WTC11 (cell line): Measurements from ENCODE around the gene SOAT2. TPM values are rescaled to one million over a fixed set of nuclear protein-coding genes. Genes with fewer than 3 reads are reported as not detected.

Source experiments
- ATAC-seq: fragments of 200-7000 bp; cut with Tn5 transposase; 2 replicates; pipeline ENCODE4 v1.10.0; 2021; ENCODE audit warnings: mild to moderate bottlenecking, moderate library complexity
- CTCF ChIA-PET: fragments of 300-600 bp; sonication (Branson Sonifier 250); formaldehyde crosslinking; loops from one replicate; lab custom pipeline; 2021; ENCODE audit warnings: antibody characterized with exemption; lab: Charles Lee
- POLR2A ChIA-PET: fragments of 350-600 bp; sonication (Branson Sonifier 250); formaldehyde crosslinking; loops from one replicate; lab custom pipeline; 2021; ENCODE audit warnings: antibody characterized with exemption; lab: Charles Lee
- DNase-seq: peaks from one replicate; pipeline ENCODE4 v3.0.0; 2021; ENCODE audit warnings: low spot score
- H3K27ac Mint-ChIP-seq: 2 replicates; pipeline ENCODE4 v1.8.0; 2021; ENCODE audit warnings: mixed read lengths
- H3K27me3 Mint-ChIP-seq: 2 replicates; pipeline ENCODE4 v1.8.0; 2021; ENCODE audit warnings: low read depth, mild to moderate bottlenecking, moderate library complexity, mixed read lengths
- H3K36me3 Mint-ChIP-seq: 2 replicates; pipeline ENCODE4 v1.8.0; 2021; ENCODE audit warnings: mixed read lengths
- H3K4me1 Mint-ChIP-seq: 2 replicates; pipeline ENCODE4 v1.8.0; 2022; ENCODE audit warnings: mixed read lengths
- H3K4me3 Mint-ChIP-seq: 2 replicates; pipeline ENCODE4 v1.8.0; 2021; ENCODE audit warnings: mild to moderate bottlenecking, moderate library complexity, mixed read lengths
- H3K9me3 Mint-ChIP-seq: 2 replicates; pipeline ENCODE4 v1.8.0; 2021; ENCODE audit warnings: mixed read lengths
- AR ChIP-seq: fragments of 250-450 bp; sonication (Bioruptor Pico); IDR thresholded peaks from 2 replicates; pipeline ENCODE4 v1.9.0; 2021; ENCODE audit warnings: mild to moderate bottlenecking
- EMX1 ChIP-seq: fragments of 250-450 bp; sonication (Bioruptor Pico); IDR thresholded peaks from 2 replicates; pipeline ENCODE4 v1.8.0; 2021; ENCODE audit warnings: mild to moderate bottlenecking
- ESRRA ChIP-seq: sonication (generic); formaldehyde crosslinking; IDR thresholded peaks from 2 replicates; pipeline ENCODE4 v1.8.1; 2022; ENCODE audit warnings: mild to moderate bottlenecking, missing genetic modification reagents, borderline replicate concordance
- ETV6 ChIP-seq: sonication (generic); formaldehyde crosslinking; IDR thresholded peaks from 2 replicates; pipeline ENCODE4 v1.8.1; 2022; ENCODE audit warnings: mild to moderate bottlenecking, missing genetic modification reagents
- FOXK1 ChIP-seq: sonication (generic); formaldehyde crosslinking; IDR thresholded peaks from 2 replicates; pipeline ENCODE4 v1.8.0; 2022; ENCODE audit warnings: mild to moderate bottlenecking, moderate library complexity, missing genetic modification reagents
- FOXP1 ChIP-seq: sonication (generic); formaldehyde crosslinking; IDR thresholded peaks from 2 replicates; pipeline ENCODE4 v1.8.0; 2022; ENCODE audit warnings: missing genetic modification reagents, mild to moderate bottlenecking, moderate library complexity, borderline replicate concordance
- GABPB1 ChIP-seq: sonication (generic); formaldehyde crosslinking; IDR thresholded peaks from 2 replicates; pipeline ENCODE4 v1.8.1; 2023; ENCODE audit warnings: mild to moderate bottlenecking, missing genetic modification reagents
- GRHL2 ChIP-seq: fragments of 250-450 bp; sonication (Bioruptor Pico); IDR thresholded peaks from 2 replicates; pipeline ENCODE4 v1.8.0; 2022; ENCODE audit warnings: mild to moderate bottlenecking, moderate library complexity; ENCODE audit not compliant: insufficient replicate concordance, severe bottlenecking
- IRF2 ChIP-seq: sonication (generic); formaldehyde crosslinking; IDR thresholded peaks from 2 replicates; pipeline ENCODE4 v1.8.0; 2022; ENCODE audit warnings: low read depth, missing genetic modification reagents, borderline replicate concordance
- NFYB ChIP-seq: sonication (generic); formaldehyde crosslinking; conservative IDR thresholded peaks from 2 replicates; pipeline ENCODE4 v1.8.0; 2022; ENCODE audit warnings: low read depth, missing genetic modification reagents
- NR2C2 ChIP-seq: sonication (generic); formaldehyde crosslinking; IDR thresholded peaks from 2 replicates; pipeline ENCODE4 v1.8.0; 2022; ENCODE audit warnings: mild to moderate bottlenecking, missing genetic modification reagents
- PREB ChIP-seq: sonication (generic); formaldehyde crosslinking; IDR thresholded peaks from 2 replicates; pipeline ENCODE4 v1.8.1; 2022; ENCODE audit warnings: mild to moderate bottlenecking, missing genetic modification reagents, moderate library complexity, borderline replicate concordance
- SMAD3 ChIP-seq: sonication (generic); formaldehyde crosslinking; IDR thresholded peaks from 2 replicates; pipeline ENCODE4 v1.8.0; 2022; ENCODE audit warnings: missing genetic modification reagents, mild to moderate bottlenecking, borderline replicate concordance
- SMAD4 ChIP-seq: sonication (generic); formaldehyde crosslinking; IDR thresholded peaks from 2 replicates; pipeline ENCODE4 v1.8.0; 2022; ENCODE audit warnings: mild to moderate bottlenecking, missing genetic modification reagents
- SP1 ChIP-seq: sonication (generic); formaldehyde crosslinking; conservative IDR thresholded peaks from 2 replicates; pipeline ENCODE4 v1.8.1; 2022; ENCODE audit warnings: missing genetic modification reagents
- USF2 ChIP-seq: sonication (generic); formaldehyde crosslinking; IDR thresholded peaks from 2 replicates; pipeline ENCODE4 v1.8.1; 2023; ENCODE audit warnings: mild to moderate bottlenecking, missing genetic modification reagents, moderate library complexity
- ZNF138 ChIP-seq: sonication (generic); formaldehyde crosslinking; conservative IDR thresholded peaks from 2 replicates; pipeline ENCODE4 v1.8.1; 2022; ENCODE audit warnings: mild to moderate bottlenecking, moderate library complexity, missing genetic modification reagents
- ZNF232 ChIP-seq: sonication (generic); formaldehyde crosslinking; IDR thresholded peaks from 2 replicates; pipeline ENCODE4 v1.8.0; 2022; ENCODE audit warnings: mild to moderate bottlenecking, missing genetic modification reagents
- total RNA-seq: library from RNA; stranded (reverse); gene quantifications from 3 replicates; pipeline ENCODE4 v1.2.3, GENCODE V29; 2021
- TF ChIP-seq, protein P1 (sequence below): sonication (generic); formaldehyde crosslinking; IDR thresholded peaks from 2 replicates; pipeline ENCODE4 v1.8.1; 2022; ENCODE audit warnings: low read depth, mild to moderate bottlenecking, moderate library complexity, missing genetic modification reagents, borderline replicate concordance
- TF ChIP-seq, protein P2 (sequence below): sonication (generic); formaldehyde crosslinking; IDR thresholded peaks from 2 replicates; pipeline ENCODE4 v1.8.0; 2023; ENCODE audit warnings: mild to moderate bottlenecking, missing genetic modification reagents
- TF ChIP-seq, protein P3 (sequence below): fragments of 250-450 bp; sonication (Bioruptor Pico); IDR thresholded peaks from 2 replicates; pipeline ENCODE4 v1.9.0; 2021; ENCODE audit warnings: moderate library complexity, mild to moderate bottlenecking, inconsistent platforms, borderline replicate concordance
- TF ChIP-seq, protein P4 (sequence below): sonication (generic); formaldehyde crosslinking; IDR thresholded peaks from 2 replicates; pipeline ENCODE4 v1.8.1; 2022; ENCODE audit warnings: mild to moderate bottlenecking, moderate library complexity, missing genetic modification reagents

SOAT2 gene
- total RNA-seq, 1 experiment from 2014 or later: not detected

- TF ChIP-seq USF2 (CRISPR knock-in tag) (peak; percentile 59), IRF2 (CRISPR knock-in tag) (no peak)
- TF ChIP-seq, protein P1, sequence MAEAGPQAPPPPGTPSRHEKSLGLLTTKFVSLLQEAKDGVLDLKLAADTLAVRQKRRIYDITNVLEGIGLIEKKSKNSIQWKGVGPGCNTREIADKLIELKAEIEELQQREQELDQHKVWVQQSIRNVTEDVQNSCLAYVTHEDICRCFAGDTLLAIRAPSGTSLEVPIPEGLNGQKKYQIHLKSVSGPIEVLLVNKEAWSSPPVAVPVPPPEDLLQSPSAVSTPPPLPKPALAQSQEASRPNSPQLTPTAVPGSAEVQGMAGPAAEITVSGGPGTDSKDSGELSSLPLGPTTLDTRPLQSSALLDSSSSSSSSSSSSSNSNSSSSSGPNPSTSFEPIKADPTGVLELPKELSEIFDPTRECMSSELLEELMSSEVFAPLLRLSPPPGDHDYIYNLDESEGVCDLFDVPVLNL (CRISPR knock-in tag): no peak
Measured at GRCh38 chr12:53078425-53079225, 24.7 kb upstream of the SOAT2 start (continued).

DNA sequence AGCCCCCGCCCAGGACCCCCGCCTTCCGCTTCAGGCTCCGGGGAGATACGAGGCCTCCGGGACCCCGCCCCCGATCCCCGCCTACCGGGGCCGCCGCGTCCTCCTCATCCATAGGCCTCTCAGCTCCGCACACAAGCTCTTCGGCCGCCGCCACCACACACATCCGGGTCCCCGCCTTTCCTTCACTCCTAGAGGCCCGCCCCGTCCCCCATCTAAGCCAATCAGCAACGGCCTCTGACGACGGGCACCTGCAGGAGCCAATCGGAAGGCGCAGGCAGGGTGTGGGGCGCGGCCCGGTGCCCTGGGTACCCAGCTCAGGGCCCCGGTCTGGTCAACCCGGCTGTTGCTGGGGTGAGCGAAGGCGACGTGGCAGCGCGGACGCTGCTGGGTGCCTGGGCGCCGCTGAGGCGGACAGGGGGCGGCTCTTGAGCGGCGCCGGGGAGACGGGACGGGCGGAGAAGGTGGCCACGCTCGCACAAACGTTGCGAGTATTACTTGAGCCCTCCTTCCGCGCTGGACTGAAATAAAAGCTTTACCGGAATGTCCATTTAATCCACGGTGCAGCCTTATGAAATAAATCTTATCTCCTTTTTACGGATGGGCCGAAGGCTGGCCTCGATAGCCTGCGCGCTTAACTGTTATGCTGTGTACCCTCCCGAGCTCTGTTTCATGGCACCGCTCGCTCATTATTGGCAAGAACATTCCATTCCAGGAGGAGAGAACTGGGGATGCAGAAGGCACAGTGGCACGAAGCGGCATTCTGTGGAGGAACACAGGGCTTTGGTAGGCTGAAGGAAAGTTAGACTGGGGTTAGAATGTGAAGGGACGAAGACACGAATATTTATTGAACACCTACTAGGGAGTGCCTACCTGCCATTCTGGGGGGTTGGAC is 23.8 kb upstream of the SOAT2 start, which contains the start of gene SPRYD3:
Gene SPRYD3, minus strand, starts transcription at position 165 of the 892 bp plus-strand sequence. Its CDS starts 57 bp downstream, at position 108.
- peak within 1 kb of the TSS; percentile 95 for H3K27ac Mint-ChIP-seq
- H3K36me3 Mint-ChIP-seq: peaks cover 5% of the 10 kb centered on the region; the same call in 1 of the 2 replicates
- peak; percentile 98 for DNase-seq
- ATAC-seq: peak; percentile 95
- H3K4me1 Mint-ChIP-seq: peaks cover 13% of the 10 kb centered on the region
- peak within 1 kb of the TSS; percentile 85 for H3K4me3 Mint-ChIP-seq
- H3K27me3 Mint-ChIP-seq: peaks cover 43% of the 10 kb centered on the region
- no peaks in the 10 kb centered on the region for H3K9me3 Mint-ChIP-seq
- ChIA-PET POLR2A (interaction anchor here (0.6 to 1.9 kb wide), 14 partner anchors 9 to 137 kb away, joined by 3 to 5 read pairs (median 3); partner anchors contain the start of genes CSAD, EIF4B, IGFBP6 and ZNF740), CTCF (interaction anchor here (0.6 to 3.7 kb wide), 28 partner anchors 9 to 302 kb away, joined by 3 to 80 read pairs (median 6); partner anchors contain the start of genes AAAS, CSAD, ESPL1 and IGFBP6)
- no peak for TF ChIP-seq ZNF232 (CRISPR knock-in tag)
- TF ChIP-seq EMX1 (CRISPR knock-in tag): no peak
- 0 out of 2 replicates have a peak, but pooled peaks have one; percentile 56 for TF ChIP-seq ESRRA
- peak; percentile 62; the same call in 1 of the 2 replicates for TF ChIP-seq SMAD3 (CRISPR knock-in tag)
- TF ChIP-seq GABPB1 (CRISPR knock-in tag): peak; percentile 66
- TF ChIP-seq NFYB (CRISPR knock-in tag): peak; percentile 100
- TF ChIP-seq PREB (CRISPR knock-in tag): no peak
- TF ChIP-seq SP1 (CRISPR knock-in tag): peak; percentile 84
- TF ChIP-seq ETV6 (CRISPR knock-in tag): peak; percentile 64; the same call in 1 of the 2 replicates
- TF ChIP-seq, protein P2, sequence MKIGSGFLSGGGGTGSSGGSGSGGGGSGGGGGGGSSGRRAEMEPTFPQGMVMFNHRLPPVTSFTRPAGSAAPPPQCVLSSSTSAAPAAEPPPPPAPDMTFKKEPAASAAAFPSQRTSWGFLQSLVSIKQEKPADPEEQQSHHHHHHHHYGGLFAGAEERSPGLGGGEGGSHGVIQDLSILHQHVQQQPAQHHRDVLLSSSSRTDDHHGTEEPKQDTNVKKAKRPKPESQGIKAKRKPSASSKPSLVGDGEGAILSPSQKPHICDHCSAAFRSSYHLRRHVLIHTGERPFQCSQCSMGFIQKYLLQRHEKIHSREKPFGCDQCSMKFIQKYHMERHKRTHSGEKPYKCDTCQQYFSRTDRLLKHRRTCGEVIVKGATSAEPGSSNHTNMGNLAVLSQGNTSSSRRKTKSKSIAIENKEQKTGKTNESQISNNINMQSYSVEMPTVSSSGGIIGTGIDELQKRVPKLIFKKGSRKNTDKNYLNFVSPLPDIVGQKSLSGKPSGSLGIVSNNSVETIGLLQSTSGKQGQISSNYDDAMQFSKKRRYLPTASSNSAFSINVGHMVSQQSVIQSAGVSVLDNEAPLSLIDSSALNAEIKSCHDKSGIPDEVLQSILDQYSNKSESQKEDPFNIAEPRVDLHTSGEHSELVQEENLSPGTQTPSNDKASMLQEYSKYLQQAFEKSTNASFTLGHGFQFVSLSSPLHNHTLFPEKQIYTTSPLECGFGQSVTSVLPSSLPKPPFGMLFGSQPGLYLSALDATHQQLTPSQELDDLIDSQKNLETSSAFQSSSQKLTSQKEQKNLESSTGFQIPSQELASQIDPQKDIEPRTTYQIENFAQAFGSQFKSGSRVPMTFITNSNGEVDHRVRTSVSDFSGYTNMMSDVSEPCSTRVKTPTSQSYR (CRISPR knock-in tag): peak; percentile 53; the same call in 1 of the 2 replicates
- TF ChIP-seq, protein P3, sequence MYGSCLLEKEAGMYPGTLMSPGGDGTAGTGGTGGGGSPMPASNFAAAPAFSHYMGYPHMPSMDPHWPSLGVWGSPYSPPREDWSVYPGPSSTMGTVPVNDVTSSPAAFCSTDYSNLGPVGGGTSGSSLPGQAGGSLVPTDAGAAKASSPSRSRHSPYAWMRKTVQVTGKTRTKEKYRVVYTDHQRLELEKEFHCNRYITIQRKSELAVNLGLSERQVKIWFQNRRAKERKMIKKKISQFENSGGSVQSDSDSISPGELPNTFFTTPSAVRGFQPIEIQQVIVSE (CRISPR knock-in tag): no peak
- TF ChIP-seq SMAD4 (CRISPR knock-in tag): no peak
- no peak for TF ChIP-seq ZNF138
- peak; percentile 62; the same call in 1 of the 2 replicates for TF ChIP-seq FOXK1 (CRISPR knock-in tag)
- TF ChIP-seq GRHL2 (CRISPR knock-in tag): no peak
- peak; percentile 31; the same call in 1 of the 2 replicates for TF ChIP-seq NR2C2
- TF ChIP-seq AR (CRISPR knock-in tag): no peak
- peak; percentile 51; the same call in 1 of the 2 replicates for TF ChIP-seq FOXP1 (CRISPR knock-in tag)
- TF ChIP-seq, protein P4, sequence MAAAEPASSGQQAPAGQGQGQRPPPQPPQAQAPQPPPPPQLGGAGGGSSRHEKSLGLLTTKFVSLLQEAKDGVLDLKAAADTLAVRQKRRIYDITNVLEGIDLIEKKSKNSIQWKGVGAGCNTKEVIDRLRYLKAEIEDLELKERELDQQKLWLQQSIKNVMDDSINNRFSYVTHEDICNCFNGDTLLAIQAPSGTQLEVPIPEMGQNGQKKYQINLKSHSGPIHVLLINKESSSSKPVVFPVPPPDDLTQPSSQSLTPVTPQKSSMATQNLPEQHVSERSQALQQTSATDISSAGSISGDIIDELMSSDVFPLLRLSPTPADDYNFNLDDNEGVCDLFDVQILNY (CRISPR knock-in tag): 0 out of 2 replicates have a peak, but pooled peaks have one; percentile 22
